C4-2B (cell line): ENCODE measurements around the gene ADAMTS16.

ENCODE experiments used
- CTCF ChIP-seq: fragments of 450-650 bp; conservative IDR thresholded peaks from 2 replicates; pipeline ENCODE4 v1.5.1; 2017; ENCODE audit warnings: mild to moderate bottlenecking
- ZFX ChIP-seq: fragments of 450-650 bp; IDR thresholded peaks from 2 replicates; pipeline ENCODE4 v1.6.1; 2017

GRCh38 chr5:5266297-5266696 is 126.2 kb downstream of the ADAMTS16 start:
- TF ChIP-seq CTCF (no peak), ZFX (no peak)
